ENCODE data around the gene EIF1AD. TPM values are rescaled to one million over a fixed set of nuclear protein-coding genes. Genes with fewer than 3 reads are reported as not detected.

The EIF1AD gene
- total and polyA plus RNA-seq, 2 experiments from 2014 or later, result 16.1 to 32.1 TPM

DNA sequence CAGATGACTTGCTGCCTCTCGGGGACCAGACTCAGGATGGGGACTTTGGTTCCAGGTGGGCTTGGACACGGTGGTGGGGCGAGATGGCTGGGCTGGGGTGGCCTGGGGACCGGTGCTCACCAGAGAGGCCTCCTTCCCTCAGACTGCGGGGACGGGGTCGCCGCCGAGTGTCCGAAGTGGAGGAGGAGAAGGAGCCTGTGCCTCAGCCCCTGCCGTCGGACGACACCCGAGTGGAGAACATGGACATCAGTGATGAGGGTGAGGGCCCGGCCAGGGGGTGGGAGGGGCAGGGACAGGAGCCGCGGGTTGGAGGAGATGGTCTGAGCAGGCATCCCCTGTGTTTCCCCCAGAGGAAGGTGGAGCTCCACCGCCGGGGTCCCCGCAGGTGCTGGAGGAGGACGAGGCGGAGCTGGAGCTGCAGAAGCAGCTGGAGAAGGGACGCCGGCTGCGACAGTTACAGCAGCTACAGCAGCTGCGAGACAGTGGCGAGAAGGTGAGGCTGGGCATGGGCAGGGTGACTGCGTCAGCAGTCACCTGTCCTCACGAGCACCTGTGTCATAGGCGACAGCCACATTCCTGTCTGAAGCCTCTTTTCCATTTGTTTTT lies 34.5 kb downstream of the EIF1AD start:
- TF ChIP-seq EZH2phosphoT487 (IDR thresholded peaks at IDR 0.05; ENCODE audit: unreplicated experiment), result no peak
- no peak for TF ChIP-seq POLR2AphosphoS5 (IDR thresholded peaks at IDR 0.05; ENCODE audit: low read depth)
- TF ChIP-seq ZNF331 (CRISPR knock-in tag; IDR thresholded peaks at IDR 0.05; ENCODE audit: low read depth), result no peak
- TF ChIP-seq STAT1 (IDR thresholded peaks at IDR 0.05; ENCODE audit: unreplicated experiment), result no peak
- TF ChIP-seq, protein P1, sequence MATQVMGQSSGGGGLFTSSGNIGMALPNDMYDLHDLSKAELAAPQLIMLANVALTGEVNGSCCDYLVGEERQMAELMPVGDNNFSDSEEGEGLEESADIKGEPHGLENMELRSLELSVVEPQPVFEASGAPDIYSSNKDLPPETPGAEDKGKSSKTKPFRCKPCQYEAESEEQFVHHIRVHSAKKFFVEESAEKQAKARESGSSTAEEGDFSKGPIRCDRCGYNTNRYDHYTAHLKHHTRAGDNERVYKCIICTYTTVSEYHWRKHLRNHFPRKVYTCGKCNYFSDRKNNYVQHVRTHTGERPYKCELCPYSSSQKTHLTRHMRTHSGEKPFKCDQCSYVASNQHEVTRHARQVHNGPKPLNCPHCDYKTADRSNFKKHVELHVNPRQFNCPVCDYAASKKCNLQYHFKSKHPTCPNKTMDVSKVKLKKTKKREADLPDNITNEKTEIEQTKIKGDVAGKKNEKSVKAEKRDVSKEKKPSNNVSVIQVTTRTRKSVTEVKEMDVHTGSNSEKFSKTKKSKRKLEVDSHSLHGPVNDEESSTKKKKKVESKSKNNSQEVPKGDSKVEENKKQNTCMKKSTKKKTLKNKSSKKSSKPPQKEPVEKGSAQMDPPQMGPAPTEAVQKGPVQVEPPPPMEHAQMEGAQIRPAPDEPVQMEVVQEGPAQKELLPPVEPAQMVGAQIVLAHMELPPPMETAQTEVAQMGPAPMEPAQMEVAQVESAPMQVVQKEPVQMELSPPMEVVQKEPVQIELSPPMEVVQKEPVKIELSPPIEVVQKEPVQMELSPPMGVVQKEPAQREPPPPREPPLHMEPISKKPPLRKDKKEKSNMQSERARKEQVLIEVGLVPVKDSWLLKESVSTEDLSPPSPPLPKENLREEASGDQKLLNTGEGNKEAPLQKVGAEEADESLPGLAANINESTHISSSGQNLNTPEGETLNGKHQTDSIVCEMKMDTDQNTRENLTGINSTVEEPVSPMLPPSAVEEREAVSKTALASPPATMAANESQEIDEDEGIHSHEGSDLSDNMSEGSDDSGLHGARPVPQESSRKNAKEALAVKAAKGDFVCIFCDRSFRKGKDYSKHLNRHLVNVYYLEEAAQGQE (IDR thresholded peaks at IDR 0.05; ENCODE audit: unreplicated experiment), result no peak
- no peak for TF ChIP-seq JUNB (IDR thresholded peaks at IDR 0.05; ENCODE audit: unreplicated experiment)
- TF ChIP-seq CREB1 (CRISPR knock-in tag; IDR thresholded peaks at IDR 0.05; ENCODE audit: low read depth), result no peak
- TF ChIP-seq NANOG (IDR thresholded peaks at IDR 0.05; ENCODE audit: borderline replicate concordance), result no peak
- TF ChIP-seq, protein P2, sequence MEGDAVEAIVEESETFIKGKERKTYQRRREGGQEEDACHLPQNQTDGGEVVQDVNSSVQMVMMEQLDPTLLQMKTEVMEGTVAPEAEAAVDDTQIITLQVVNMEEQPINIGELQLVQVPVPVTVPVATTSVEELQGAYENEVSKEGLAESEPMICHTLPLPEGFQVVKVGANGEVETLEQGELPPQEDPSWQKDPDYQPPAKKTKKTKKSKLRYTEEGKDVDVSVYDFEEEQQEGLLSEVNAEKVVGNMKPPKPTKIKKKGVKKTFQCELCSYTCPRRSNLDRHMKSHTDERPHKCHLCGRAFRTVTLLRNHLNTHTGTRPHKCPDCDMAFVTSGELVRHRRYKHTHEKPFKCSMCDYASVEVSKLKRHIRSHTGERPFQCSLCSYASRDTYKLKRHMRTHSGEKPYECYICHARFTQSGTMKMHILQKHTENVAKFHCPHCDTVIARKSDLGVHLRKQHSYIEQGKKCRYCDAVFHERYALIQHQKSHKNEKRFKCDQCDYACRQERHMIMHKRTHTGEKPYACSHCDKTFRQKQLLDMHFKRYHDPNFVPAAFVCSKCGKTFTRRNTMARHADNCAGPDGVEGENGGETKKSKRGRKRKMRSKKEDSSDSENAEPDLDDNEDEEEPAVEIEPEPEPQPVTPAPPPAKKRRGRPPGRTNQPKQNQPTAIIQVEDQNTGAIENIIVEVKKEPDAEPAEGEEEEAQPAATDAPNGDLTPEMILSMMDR (conservative IDR thresholded peaks at IDR 0.05; ENCODE audit: low read depth in 2 of 2), result no peak
- TF ChIP-seq, protein P3, sequence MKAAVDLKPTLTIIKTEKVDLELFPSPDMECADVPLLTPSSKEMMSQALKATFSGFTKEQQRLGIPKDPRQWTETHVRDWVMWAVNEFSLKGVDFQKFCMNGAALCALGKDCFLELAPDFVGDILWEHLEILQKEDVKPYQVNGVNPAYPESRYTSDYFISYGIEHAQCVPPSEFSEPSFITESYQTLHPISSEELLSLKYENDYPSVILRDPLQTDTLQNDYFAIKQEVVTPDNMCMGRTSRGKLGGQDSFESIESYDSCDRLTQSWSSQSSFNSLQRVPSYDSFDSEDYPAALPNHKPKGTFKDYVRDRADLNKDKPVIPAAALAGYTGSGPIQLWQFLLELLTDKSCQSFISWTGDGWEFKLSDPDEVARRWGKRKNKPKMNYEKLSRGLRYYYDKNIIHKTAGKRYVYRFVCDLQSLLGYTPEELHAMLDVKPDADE (IDR thresholded peaks at IDR 0.05), result no peak
- no peak for TF ChIP-seq EZH2 (IDR thresholded peaks at IDR 0.05; ENCODE audit: low read depth, unreplicated experiment)
- no peak for TF ChIP-seq ZNF114 (CRISPR knock-in tag; IDR thresholded peaks at IDR 0.05)
- TF ChIP-seq, protein P4, sequence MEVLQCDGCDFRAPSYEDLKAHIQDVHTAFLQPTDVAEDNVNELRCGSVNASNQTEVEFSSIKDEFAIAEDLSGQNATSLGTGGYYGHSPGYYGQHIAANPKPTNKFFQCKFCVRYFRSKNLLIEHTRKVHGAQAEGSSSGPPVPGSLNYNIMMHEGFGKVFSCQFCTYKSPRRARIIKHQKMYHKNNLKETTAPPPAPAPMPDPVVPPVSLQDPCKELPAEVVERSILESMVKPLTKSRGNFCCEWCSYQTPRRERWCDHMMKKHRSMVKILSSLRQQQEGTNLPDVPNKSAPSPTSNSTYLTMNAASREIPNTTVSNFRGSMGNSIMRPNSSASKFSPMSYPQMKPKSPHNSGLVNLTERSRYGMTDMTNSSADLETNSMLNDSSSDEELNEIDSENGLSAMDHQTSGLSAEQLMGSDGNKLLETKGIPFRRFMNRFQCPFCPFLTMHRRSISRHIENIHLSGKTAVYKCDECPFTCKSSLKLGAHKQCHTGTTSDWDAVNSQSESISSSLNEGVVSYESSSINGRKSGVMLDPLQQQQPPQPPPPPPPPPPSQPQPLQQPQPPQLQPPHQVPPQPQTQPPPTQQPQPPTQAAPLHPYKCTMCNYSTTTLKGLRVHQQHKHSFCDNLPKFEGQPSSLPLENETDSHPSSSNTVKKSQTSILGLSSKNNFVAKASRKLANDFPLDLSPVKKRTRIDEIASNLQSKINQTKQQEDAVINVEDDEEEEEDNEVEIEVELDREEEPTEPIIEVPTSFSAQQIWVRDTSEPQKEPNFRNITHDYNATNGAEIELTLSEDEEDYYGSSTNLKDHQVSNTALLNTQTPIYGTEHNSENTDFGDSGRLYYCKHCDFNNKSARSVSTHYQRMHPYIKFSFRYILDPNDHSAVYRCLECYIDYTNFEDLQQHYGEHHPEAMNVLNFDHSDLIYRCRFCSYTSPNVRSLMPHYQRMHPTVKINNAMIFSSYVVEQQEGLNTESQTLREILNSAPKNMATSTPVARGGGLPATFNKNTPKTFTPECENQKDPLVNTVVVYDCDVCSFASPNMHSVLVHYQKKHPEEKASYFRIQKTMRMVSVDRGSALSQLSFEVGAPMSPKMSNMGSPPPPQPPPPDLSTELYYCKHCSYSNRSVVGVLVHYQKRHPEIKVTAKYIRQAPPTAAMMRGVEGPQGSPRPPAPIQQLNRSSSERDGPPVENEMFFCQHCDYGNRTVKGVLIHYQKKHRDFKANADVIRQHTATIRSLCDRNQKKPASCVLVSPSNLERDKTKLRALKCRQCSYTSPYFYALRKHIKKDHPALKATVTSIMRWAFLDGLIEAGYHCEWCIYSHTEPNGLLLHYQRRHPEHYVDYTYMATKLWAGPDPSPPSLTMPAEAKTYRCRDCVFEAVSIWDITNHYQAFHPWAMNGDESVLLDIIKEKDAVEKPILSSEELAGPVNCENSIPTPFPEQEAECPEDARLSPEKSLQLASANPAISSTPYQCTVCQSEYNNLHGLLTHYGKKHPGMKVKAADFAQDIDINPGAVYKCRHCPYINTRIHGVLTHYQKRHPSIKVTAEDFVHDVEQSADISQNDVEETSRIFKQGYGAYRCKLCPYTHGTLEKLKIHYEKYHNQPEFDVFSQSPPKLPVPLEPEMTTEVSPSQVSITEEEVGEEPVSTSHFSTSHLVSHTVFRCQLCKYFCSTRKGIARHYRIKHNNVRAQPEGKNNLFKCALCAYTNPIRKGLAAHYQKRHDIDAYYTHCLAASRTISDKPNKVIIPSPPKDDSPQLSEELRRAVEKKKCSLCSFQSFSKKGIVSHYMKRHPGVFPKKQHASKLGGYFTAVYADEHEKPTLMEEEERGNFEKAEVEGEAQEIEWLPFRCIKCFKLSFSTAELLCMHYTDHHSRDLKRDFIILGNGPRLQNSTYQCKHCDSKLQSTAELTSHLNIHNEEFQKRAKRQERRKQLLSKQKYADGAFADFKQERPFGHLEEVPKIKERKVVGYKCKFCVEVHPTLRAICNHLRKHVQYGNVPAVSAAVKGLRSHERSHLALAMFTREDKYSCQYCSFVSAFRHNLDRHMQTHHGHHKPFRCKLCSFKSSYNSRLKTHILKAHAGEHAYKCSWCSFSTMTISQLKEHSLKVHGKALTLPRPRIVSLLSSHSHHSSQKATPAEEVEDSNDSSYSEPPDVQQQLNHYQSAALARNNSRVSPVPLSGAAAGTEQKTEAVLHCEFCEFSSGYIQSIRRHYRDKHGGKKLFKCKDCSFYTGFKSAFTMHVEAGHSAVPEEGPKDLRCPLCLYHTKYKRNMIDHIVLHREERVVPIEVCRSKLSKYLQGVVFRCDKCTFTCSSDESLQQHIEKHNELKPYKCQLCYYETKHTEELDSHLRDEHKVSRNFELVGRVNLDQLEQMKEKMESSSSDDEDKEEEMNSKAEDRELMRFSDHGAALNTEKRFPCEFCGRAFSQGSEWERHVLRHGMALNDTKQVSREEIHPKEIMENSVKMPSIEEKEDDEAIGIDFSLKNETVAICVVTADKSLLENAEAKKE (CRISPR knock-in tag; IDR thresholded peaks at IDR 0.05), result no peak
- no peaks in the 10 kb centered on the region for H3K9me2 ChIP-seq (ENCODE audit: insufficient read depth)
- peaks cover 22% of the 10 kb centered on the region for H3K79me2 ChIP-seq (replicated peaks; ENCODE audit: insufficient read depth)
- H3K4me2 ChIP-seq, result no peak overlapping the region
- no peak overlapping the region for H3K27ac ChIP-seq (ENCODE audit: low read depth)
- H3F3A ChIP-seq (replicated peaks; ENCODE audit: low read depth), result no peaks in the 10 kb centered on the region; the same call in 1 of the 2 replicates
- no peak for ATAC-seq
- H3K36me3 ChIP-seq (ENCODE audit: insufficient read depth), result no peaks in the 10 kb centered on the region; the same call in 1 of the 2 replicates
- Mint-ChIP-seq H3K36me3 (ENCODE audit: low read depth) (peaks cover 74% of the 10 kb centered on the region), H3K27ac (no peak overlapping the region), H3K9me3 (peaks cover 7% of the 10 kb centered on the region; the same call in 2 of the 3 replicates), H3K4me1 (peaks cover 13% of the 10 kb centered on the region), H3K4me3 (no peak overlapping the region), H3K27me3 (ENCODE audit: insufficient read depth, low read depth, poor library complexity) (peaks cover 16% of the 10 kb centered on the region)
- peaks cover 9% of the 10 kb centered on the region for H4K20me1 ChIP-seq (replicated peaks; ENCODE audit: insufficient read depth)
- no peak for DNase-seq (ENCODE audit: low spot score)
- no peaks in the 10 kb centered on the region for H3K27me3 ChIP-seq (ENCODE audit: insufficient read depth)
- no peak overlapping the region for H3K4me3 ChIP-seq
- H2AFZ ChIP-seq, result no peak overlapping the region
- H3K4me1 ChIP-seq (ENCODE audit: insufficient read depth), result peaks cover 5% of the 10 kb centered on the region
